LNCAP (cell line): ENCODE measurements around the gene DDO.

Experiments used
- CTCF ChIP-seq: fragments of 450-650 bp; IDR thresholded peaks from 2 replicates; pipeline ENCODE4 v1.5.1; 2017; ENCODE audit warnings: mild to moderate bottlenecking

DDO gene

DNA sequence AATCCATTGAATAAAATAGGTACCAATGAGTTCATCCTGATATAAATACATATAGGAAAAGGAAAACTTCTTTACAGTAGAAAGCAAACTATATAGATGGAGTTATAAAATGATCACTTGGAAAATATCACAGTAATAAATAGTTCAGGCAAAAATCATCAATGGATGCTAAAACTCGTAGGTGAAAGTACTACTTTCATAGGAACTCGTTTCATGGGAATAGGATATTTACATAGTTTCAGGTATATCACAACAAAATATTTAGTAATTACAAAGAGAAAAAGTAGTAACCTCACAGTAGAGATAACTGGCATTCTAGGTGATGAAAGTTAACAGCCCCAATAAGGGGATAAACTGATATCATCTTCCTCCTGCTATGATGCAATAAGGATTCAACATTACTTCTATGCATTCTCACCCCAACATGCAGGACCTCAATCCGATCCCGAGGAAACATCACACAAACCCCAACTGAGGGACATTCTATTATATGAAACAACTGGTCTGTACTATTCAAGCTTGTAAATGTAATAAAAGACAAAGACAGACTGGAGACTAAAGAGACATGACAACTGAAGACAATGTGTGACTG lies 13.7 kb downstream of the DDO start:
- no peak for TF ChIP-seq CTCF

- TF ChIP-seq CTCF, result no peak
These were observed 15.2 kb downstream of the DDO start for GRCh38 chr6:110400208-110400607.

- no peak for TF ChIP-seq CTCF
These were observed 15.9 kb downstream of the DDO start for GRCh38 chr6:110399219-110400071.

GRCh38 chr6:110398778-110399177 lies 16.6 kb downstream of the DDO start:
- no peak for TF ChIP-seq CTCF

DNA sequence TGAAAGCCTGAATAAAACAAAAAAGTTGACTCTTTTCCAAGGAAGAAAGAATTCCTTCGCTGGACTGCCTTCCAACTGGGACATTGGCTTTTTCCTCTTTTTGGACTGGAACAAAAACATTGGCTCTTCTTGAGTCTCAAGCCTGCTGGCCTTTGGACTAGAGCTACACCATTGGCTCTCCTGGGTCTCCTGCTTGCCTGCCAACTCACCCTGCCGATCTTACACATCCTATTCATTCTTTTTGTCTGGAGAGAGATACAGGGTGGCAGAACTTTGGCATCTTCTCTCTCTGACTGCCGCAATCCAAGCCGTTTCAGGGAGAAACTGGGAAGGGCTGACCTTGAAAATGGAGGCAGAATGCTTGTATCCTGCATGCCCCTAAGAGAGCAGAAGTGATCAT lies 20.2 kb downstream of the DDO start:
- TF ChIP-seq CTCF, result no peak

GRCh38 chr6:110394409-110394808 lies 21.0 kb downstream of the DDO start:
- no peak for TF ChIP-seq CTCF

DNA sequence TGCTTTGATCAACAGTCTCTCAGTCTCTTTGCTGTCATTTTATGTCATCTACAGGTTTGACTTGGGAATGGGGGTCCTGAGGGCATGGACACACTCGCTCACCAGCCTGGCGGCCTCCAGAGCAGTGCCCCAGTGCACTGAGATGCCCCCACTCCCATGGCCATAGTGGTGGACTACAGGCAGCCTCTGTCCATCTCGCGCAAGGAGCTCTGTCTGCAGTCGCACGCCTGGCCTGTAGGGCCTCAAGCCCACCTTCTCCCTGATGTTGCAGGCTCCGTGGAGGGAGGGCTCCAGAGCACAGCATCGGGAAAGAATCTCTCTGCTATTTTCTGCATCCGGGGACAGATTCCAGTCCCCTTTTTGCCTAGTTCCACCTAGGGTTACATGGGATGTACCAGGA lies 22.6 kb downstream of the DDO start:
- no peak for TF ChIP-seq CTCF
